ENCODE results near the gene ATRX. TPM values are rescaled to one million over a fixed set of nuclear protein-coding genes. Genes with fewer than 3 reads are reported as not detected.

The ATRX gene
- total RNA-seq, 1 donor from 2014 or later = 120 TPM

- no peaks in the 10 kb centered on the region for H3K36me3 Mint-ChIP-seq (ENCODE audit: low read depth)
- H3K27me3 Mint-ChIP-seq = no peaks in the 10 kb centered on the region
- no peak for TF ChIP-seq CTCF (IDR thresholded peaks at IDR 0.05)
- no peak overlapping the region for H3K27ac Mint-ChIP-seq
- ATAC-seq (ENCODE audit: low read depth) (no peak), DNase-seq (no peak)
- H3K9me3 Mint-ChIP-seq = peaks cover 2% of the 10 kb centered on the region
- CTCF ChIA-PET = no interaction called here
- H3K4me3 Mint-ChIP-seq = no peak overlapping the region
- intact Hi-C loops (cut with micrococcal nuclease) = no loop called here
- H3K4me1 Mint-ChIP-seq = no peaks in the 10 kb centered on the region
- POLR2A ChIA-PET = no interaction called here
Observed at GRCh38 chrX:77802201-77802600, 16.2 kb upstream of the ATRX start.

- ATAC-seq (ENCODE audit: low read depth) (no peak), DNase-seq (no peak)
- TF ChIP-seq CTCF (IDR thresholded peaks at IDR 0.05) = no peak
- POLR2A ChIA-PET = no interaction called here
- H3K4me1 Mint-ChIP-seq = no peaks in the 10 kb centered on the region
- no peaks in the 10 kb centered on the region for H3K9me3 Mint-ChIP-seq
- H3K27me3 Mint-ChIP-seq = no peaks in the 10 kb centered on the region
- no peak overlapping the region for H3K27ac Mint-ChIP-seq
- no peaks in the 10 kb centered on the region for H3K36me3 Mint-ChIP-seq (ENCODE audit: low read depth)
- CTCF ChIA-PET = no interaction called here
- intact Hi-C loops (cut with micrococcal nuclease) = loop anchor here (5.0 kb wide), 1 partner anchor 33 kb away; no protein-coding TSS in a partner anchor
- no peak overlapping the region for H3K4me3 Mint-ChIP-seq
Observed at GRCh38 chrX:77795124-77795523, 9.1 kb upstream of the ATRX start.

GRCh38 chrX:77793946-77794345, 7.9 kb upstream of the ATRX start:
- Mint-ChIP-seq H3K9me3 (no peaks in the 10 kb centered on the region), H3K27me3 (no peaks in the 10 kb centered on the region), H3K4me3 (no peak overlapping the region), H3K27ac (no peak overlapping the region), H3K36me3 (ENCODE audit: low read depth) (no peaks in the 10 kb centered on the region), H3K4me1 (no peaks in the 10 kb centered on the region)
- ATAC-seq (ENCODE audit: low read depth) (no peak), DNase-seq (no peak)
- CTCF ChIA-PET = no interaction called here
- intact Hi-C loops (cut with micrococcal nuclease) = no loop called here
- TF ChIP-seq CTCF (IDR thresholded peaks at IDR 0.05) = no peak
- POLR2A ChIA-PET = no interaction called here

GRCh38 chrX:77788050-77788449, 2.0 kb upstream of the ATRX start:
- DNase-seq = no peak
- POLR2A ChIA-PET = no interaction called here

GRCh38 chrX:77786365-77786680, 307 bp upstream of the ATRX start:
- Mint-ChIP-seq H3K27me3 (no peaks in the 10 kb centered on the region), H3K9me3 (no peaks in the 10 kb centered on the region), H3K4me1 (peaks cover 32% of the 10 kb centered on the region), H3K4me3 (peak overlapping the region; percentile 99), H3K36me3 (ENCODE audit: low read depth) (peaks cover 8% of the 10 kb centered on the region), H3K27ac (peak overlapping the region; percentile 100)
- ATAC-seq (ENCODE audit: low read depth) (peak; percentile 10), DNase-seq (no peak)
- intact Hi-C loops (cut with micrococcal nuclease) = loop anchor here (1.0 to 10.0 kb wide), 6 partner anchors 39 to 1362 kb away; partner anchors contain the start of genes COX7B, MAGEE1, MAGT1 and PGK1
- no peak for TF ChIP-seq CTCF (IDR thresholded peaks at IDR 0.05)
- CTCF ChIA-PET = no interaction called here
- POLR2A ChIA-PET = interaction anchor here (1.0 kb wide), 1 partner anchor 113 kb away, joined by 3 read pairs; the partner anchor contains the start of gene COX7B

More at GRCh38 chrX:77788050-77788449, 2.0 kb upstream of the ATRX start:
- H3K9me3 Mint-ChIP-seq = no peaks in the 10 kb centered on the region
- peaks cover 8% of the 10 kb centered on the region for H3K36me3 Mint-ChIP-seq (ENCODE audit: low read depth)
- no peak for TF ChIP-seq CTCF (IDR thresholded peaks at IDR 0.05)
- no peaks in the 10 kb centered on the region for H3K27me3 Mint-ChIP-seq
- H3K4me3 Mint-ChIP-seq = peak overlapping the region; percentile 71
- peak overlapping the region; percentile 76 for H3K27ac Mint-ChIP-seq
- CTCF ChIA-PET = interaction anchor here (1.5 kb wide), 1 partner anchor 15 kb away, joined by 3 read pairs; no protein-coding TSS in a partner anchor
- intact Hi-C loops (cut with micrococcal nuclease) = loop anchor here (5.0 to 10.0 kb wide), 3 partner anchors 41 to 1363 kb away; partner anchors contain the start of gene MAGEE1
- peaks cover 26% of the 10 kb centered on the region for H3K4me1 Mint-ChIP-seq
- ATAC-seq (ENCODE audit: low read depth) = peak; percentile 22
